Stimulated activated CD8-positive, alpha-beta memory T cell treated with anti-CD3 and anti-CD28 coated beads, Interleukin-15, amount 100 ng/mL, for 1 hour (primary cell): ENCODE measurements around the gene PWWP2B.
A peak's percentile ranks its signal among the peaks of the same experiment; 100 is the strongest.
"Not testable (repeated sequence)": the region's sequence is repeated elsewhere in the genome, so short reads cannot be mapped to it uniquely, and the experiment has no call there.

Source experiments
- DNase-seq: peaks from one replicate; pipeline ENCODE4 v3.0.0-alpha.2; 2020; ENCODE audit warnings: low read depth

Gene PWWP2B

DNA sequence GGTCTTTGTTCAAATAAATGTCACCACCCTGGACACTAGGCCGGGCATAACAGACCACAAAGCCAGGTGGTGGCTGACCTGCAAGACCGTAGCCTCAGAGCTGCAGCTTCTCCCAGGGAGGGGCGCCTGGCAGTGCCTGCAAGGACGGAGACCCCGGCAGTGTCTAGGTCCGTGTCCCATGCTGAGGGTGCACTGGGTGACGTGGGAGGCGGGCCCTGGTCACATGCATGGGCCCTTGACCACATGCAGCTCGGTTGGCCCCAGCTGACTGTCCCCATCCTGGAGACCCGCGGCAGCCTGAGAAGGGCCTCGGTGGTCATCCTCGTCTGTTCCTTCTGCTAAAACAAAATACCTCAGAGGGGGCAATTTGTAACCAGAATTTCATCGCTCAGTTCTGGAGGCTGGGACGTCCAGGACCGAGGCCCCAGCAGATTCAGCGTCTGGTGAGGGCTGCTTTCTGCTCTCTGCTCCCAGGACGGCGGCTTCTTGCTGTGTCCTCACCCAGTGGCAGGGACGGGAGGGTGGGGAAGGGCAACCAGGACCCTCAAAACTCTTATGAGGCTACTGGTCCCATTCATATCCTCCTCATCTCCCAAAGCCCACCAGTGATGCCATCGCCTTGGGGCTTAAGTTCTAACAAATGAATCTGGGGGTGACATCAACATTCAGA lies 36.8 kb downstream of the PWWP2B start:
- no peak for DNase-seq

DNA sequence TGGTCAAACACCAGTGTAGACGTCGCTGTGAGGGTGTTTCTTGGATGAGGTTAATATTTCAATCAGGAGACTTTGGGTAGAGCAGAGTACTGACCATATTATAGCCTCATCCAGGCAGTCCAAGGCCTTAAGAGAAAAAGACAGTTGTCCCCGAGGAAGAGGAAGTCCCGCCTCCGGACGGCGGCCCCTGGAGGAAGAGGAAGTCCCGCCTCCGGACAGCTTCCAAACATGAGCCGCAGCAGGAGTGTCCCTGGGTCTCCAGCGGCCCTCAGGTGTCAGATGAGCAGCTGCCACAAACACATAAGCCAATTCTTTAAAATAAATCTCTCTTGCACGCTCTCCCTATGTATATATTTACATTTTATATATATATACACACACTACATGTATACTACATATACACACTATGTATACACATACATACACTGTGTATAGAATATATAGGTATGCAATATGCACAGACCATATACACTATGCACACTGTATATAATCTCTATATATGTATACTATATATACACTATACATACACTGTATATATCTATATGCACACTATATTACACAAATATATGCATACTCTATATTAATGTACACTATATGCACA lies 37.5 kb downstream of the PWWP2B start:
- DNase-seq = no peak

DNA sequence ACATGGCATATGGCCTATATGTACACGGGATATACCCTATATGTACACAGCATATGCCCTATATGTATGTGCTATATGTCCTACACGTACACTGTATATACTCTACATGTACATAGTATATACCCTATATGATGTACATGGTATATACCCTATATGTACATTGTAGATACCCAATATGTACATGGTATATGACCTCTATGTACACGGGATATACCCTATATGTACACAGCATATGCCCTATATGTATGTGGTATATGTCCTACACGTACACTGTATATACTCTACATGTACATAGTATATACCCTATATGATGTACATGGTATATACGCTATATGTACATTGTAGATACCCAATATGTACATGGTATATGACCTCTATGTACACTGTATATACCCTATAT lies 38.3 kb downstream of the PWWP2B start:
- not testable (repeated sequence) for DNase-seq

DNA sequence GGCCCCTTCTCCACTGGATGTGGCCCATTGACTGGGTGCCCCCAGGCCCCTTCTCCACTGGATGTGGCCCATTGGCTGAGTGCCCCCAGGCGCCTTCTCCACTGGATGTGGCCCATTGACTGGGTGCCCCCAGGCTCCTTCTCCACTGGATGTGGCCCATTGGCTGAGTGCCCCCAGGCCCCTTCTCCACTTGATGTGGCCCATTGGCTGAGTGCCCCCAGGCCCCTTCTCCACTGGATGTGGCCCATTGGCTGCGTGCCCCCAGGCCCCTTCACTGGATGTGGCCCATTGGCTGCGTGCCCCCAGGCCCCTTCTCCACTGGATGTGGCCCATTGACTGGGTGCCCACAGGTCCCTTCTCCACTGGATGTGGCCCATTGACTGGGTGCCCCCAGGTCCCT lies 39.1 kb downstream of the PWWP2B start:
- not testable (repeated sequence) for DNase-seq

DNA sequence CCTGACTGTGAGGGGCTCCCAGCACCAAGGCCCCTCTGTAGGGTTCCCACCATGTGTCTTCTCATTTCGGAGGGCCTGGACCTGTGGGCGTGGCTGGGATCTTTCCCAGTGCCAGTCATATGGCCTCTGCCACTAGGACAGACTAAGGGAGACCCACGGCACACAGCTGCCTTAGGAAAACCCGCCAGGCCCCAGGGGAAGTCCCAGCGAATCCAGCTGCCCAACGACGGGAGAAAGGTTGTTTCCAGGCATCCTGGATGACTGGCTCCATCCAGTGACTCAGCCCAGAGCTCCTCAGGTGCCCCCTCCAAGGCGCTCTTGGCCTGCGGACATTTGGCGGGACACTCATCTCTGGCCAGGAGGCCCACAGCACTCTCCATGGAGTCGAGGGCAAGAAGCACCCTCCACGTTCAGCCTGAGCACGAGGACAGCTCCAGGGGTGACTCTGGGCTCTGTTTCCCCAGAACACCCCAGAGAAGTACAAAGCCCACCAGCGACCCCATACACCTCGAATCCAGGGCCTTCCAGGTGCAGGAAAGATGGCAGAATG lies 39.9 kb downstream of the PWWP2B start:
- DNase-seq = no peak

DNA sequence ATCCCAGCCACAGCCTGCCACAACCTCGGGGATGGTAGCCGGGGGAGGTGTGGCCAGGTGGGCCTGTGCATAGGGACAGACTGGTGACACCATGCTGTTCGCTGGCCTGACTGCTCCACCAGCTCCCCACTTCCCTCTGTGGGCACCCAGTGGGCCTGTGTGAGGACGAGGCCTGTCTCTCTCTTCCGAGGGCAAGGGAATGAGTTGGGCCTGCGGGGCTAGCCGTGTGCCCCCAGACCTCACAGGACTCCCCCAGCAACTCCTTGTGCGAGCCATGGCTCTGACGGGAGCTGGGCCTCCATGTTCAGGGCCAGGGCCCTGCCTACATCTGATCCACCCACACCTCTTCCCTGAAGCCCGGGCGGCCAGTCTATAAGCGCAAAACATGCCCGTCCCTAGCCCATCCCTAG lies 40.5 kb downstream of the PWWP2B start:
- no peak for DNase-seq

DNA sequence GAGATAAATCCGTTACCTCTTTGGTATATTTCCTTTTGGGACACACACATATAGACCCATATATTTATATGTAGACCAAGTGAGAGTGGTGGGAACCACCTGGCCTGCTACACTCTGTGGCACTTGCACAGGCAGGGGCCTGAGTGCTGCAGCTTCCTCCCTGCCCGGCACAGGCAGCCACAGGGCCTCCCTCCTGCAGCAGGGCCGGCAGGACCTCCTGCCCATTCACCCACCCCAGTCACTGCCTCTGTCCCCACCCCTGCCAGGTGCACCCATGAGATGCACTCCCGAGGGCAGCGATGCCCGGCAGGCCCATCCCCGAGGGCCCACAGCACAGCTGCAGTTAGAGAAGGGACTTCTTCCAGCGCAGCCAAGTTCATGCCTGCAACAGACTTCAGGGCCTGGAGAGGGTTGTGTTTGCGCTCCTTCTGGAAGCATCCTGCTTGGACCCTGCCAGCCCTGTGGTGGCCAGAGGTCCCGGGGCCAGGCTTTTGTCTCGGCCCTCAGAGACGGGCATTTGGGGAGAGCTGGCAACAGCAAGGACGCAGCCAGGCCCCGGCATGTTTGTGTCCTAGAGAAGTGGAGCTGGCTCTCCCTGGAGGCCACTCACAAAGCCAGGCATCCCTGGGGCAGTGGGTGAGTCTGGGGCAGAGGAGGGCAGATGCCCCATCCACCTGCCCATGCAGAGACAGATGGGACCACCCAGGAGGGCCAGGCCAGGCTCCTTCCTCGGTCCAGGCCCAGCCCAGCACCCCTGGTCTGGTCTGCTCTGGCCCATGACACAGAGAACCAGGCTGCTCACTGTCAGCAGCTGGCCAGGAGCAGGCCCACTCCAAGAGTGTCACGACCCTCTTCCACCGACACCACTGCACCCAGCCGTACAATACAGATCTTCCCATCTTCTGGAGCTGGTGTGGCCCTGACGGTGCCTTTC lies 41.4 kb downstream of the PWWP2B start:
- no peak for DNase-seq

DNA sequence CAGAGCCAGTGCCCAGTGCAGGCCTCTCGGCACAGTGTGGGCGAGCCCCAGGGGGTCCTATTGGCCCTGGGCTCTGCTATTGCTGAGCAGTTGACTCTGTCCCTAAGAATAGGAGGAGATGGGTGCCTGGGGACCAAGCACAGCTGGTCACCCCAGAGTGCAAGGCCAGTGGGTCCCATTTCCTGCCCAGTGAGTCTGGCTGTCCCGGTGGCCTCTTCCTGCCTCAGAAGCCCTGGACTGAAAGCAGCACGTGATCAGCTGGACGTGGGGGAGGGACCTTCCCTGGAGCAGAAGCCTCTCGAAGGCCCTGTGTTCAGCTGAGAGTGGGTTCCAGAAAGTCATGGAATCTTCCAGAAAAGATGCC lies 42.0 kb downstream of the PWWP2B start:
- no peak for DNase-seq

DNA sequence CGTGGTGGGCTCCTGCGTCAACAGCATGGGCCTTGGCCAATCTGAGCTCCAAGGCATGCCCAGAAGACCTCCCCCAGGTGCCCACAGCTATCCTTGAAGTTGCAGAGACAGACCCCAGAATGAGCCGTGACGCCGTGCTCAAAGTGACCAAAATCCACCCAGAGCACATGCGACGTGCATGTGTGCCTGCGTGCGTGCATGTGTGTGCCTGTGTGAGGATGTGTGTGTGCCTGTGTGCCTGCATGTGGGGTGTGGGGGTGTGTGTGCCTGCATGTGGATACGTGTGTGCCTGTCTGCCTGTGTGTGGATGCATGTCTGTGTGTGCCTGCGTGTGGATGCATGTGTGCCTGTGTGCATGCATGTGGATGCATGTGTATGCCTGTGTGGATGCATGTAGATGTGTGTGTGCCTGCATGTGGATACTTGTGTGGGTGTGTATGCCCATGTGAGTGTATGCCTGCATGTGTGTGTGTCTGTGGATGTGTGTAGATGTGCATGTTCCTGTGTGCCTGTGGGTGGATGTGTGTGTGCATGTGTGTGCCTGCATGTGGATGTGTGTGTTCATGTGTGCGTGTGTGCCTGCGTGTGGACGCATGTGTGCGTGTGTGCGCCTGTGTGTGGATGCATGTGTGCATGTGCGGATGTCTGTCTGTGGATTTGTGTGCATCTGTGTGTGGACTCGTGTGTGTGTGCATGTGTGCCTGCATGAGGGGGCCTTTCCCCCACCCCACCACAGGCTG lies 42.6 kb downstream of the PWWP2B start:
- DNase-seq = no peak

DNA sequence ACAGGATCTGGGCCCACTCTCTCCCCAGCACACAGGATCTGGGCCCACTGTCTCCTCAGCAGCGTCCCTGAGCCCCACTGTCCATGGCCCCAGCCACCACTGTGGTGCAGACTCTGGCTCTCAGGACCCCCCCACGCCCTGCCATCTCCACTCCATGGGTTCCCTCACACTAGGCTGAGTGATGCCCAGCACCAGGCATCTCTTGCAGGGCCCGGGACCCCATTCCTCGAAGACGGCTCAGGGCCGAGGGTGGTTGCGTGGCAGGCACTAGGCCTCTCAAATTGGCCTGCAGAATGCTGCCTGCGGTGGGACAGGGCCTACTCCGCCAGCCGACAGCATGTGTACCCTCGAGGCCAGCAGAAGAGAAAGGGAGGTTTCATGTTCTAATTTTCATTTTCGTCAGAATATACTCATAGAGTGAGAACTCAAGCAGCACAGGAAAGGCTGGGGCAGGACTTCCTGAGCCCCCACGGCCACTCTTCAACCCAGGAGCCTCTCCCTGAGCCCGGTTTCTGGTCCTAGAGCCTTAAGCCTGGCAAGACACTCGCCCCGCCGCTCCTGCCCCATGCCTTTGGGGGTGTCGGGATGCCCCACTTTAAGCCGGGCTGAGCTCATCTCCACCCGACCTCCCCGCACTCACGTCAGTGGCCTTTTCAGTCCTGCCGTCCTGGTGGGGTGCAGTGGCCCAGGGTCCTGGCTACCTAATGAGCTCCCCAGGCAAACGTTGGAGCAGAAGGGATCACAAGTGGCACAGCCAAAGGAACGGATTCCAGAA lies 44.0 kb downstream of the PWWP2B start:
- no peak for DNase-seq

DNA sequence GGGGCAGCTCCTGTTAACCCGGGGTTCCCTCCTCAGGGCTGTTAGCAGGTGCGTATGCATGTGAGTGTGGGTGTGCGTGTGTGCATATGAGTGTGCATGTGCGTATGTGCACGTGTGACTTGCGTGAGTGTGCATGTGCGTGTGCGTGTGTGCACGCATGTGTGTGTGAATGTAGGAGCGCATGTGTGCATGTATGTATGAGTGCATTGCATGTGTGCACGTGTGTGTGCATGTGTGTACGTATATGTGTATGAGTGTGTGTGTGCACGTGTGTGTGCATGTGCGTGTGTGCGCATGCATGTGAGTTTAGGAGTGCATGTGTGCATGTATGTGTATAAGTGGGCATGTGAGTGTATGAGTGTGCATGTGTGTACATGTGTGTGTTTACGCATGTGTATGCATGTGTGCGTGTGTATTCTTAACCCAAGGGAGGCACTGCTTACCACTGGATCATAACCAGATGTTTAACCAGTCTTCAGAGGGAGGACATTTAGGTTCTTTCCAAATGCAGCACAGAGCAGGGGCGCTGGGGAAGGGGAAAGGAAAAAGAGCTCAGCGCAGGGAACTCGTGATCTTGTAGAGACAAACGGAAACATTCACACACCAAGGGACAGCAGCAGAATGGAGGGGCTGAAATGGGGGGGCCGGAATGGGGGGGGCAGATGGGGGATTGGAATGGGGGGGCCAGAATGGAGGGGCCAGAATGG lies 45.0 kb downstream of the PWWP2B start:
- no peak for DNase-seq

DNA sequence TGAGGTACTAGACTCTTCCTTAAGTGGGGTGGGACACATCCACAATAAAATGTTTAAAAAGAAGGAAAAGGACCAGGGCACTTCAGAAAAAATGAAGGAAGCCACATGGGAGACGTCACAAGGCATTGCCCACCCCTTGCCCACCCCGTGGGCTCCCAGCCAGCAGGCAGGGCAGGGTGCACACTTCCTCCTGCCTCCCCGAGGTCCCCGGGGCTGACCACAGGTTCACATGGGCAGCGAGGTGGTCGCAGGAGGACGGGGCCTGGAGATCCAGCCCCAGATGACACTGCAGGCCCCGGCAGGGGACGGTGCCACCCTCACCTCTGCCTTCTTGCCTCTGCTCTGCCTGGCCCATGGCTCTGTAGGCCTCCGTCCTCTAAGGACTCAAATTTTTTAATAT lies 45.6 kb downstream of the PWWP2B start:
- DNase-seq = no peak

DNA sequence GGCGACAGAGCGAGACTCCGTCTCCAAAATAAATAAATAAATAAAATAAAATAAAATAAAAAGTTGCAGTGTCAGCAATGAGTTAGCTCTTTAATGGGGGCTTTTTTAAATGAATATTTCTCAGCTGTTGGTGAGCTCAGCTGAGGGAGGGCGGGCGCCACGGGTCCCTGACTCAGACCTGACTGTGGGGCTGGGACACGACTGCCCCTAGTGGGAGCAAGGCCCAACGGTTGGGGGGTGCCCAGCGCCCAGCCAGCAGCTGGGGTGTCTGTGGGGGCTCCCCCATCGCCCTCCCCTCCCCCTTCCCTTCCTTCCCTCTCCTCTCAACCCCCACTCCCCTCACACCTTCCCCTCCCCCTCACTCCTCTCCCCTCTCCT lies 46.6 kb downstream of the PWWP2B start:
- peak; percentile 42 for DNase-seq

DNA sequence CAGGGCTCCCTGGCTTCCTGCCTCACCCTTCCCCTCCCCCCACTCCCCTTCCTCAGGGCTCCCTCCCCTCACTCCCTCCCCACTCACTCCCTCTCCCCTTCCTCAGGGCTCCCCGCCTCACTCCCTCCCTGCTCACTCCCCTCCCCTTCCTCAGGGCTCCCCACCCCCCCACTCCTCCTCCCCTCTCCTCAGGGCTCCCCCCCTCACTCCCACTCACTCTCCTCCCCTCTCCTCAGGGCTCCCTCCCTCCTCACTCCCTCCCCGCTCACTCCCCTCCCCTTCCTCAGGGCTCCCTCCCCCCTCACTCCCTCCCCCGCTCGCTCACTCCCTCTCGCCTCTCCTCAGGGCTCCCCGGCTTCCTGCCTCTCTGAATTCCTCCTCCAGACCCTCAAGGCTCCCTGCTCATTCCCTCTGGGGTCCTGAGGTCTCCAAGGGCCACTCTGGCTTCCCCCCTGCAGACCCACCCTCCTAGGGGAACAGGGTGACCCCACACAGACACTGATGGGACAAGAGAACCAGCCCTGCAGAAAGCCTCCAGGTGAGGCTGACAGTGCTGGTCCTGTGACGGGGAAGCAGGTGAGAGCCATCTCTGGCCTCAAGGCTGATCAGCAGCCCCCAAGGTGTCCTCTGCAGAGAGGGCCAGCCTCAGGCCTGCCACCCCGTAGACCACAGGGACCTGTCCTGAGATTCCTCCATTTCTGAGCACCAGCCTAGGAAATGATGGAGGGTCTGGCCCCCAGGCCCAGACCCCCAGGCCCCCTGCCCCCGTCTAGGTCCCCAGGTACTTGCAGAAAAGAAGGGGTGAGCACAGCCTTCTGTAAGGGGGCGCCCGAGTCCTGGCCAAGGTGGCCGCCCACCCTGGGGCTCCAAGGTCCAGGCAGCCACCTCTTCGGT lies 47.2 kb downstream of the PWWP2B start:
- DNase-seq = no peak

DNA sequence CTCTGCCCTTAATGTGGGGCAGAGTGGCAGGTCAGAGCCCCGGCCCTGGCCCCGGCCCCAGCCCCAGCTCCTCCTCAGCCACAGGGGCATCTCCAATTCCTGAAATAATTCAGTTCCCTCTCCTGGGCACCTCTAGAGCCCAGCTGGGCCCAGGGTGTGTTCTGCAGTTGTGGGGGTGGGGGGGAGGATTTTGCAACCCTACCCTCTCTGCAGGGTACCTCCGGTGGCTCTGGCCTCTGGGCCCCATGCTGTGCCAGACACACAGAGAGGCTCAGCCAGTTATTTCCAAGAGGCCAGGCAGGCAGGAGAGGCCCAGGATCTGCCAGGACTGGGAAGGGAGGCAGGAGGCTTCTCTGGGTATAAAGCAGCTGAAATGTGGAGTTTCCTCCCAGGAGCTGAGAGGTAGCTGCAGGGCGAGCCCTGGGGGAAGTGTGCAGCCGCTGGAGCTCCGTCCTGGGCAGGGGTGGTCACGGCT lies 47.9 kb downstream of the PWWP2B start:
- DNase-seq = no peak

DNA sequence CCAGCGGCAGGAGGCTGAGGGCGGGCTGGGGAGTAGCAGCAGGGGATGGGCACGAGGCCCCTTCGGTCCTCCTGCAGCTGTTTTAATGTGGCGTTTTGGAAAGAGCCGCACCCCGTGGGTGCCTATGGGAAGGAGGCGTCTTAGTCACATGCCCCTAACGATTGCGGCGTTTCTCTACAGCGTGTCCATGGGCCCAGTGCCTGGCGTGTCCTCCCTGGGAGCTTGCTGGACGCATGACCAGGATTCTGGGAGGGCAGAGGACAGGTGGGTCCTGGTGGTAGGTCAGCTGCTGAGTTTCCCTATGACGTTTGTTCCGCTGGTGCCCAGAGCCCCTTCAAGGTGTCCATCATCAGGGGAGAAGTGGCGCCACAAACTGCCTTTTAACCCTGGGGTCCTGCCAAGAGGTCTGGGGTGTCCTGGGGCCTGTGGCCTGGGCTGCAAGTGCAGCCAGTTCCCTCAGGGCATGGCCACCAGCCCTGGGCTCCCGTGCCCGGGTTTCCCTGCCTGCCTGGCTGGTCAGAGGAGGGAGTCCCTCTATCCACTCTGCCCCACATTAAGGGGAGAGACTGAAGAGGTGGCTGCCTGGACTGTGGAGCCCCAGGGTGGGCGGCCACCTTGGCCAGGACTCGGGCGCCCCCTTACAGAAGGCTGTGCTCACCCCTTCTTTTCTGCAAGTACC lies 48.7 kb downstream of the PWWP2B start:
- DNase-seq = no peak

DNA sequence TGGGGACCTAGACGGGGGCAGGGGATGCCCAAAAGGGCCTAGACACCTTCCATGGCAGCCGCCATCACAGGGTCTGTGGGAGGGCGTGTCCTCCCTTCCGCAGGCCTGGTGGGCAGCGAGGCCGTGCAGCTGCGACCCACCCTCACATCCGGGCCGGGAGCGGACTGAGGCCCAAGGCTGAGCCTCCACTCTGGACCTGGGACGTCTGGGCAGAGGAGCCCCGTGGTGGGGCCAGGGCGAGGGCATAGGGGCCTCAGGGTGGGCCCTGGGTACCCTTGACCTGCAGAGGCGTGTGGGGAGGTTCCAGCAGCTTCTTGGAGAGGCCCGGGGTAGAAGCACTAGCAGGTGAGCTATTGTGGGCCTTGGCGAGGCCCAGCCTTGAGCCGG lies 49.2 kb downstream of the PWWP2B start:
- DNase-seq = no peak

DNA sequence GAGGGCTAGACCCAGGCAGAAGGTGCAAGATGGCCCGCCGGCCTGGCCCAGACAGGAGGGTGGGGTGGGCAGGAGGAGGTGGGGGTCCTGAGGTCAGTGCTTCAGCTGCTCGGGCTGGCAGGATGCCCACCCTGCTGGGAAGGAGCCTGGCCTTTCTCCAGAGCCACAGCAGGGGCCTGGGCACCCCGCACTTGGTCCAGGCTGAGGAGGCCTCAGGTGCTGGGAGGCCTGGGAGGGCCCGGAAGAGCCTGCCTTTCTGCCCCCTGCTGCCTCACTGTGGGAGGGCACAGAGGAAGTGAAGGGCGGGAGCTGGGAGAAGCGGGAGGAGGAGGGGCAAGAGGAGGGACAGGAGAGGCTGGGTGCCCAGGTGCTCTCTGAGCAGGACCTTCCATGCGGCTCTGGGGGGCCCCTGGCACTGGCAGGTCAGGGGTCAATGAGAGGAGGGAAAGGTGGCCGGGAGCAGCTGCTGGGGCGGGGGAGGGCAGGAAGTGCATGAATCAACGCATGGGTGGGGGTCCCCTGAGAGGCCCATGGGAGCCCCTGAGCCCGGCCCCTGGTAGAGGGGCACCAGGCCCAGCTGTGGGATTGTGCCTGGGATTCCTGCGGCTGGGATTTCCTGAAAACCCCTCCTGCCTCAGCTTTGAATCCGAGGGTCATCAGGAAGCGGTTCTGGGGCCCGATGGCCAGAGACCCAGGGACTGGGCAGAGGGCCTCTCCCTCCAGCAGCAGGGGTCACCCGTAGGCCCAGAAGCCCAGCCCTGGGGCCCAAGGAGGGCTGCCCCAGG lies 49.9 kb downstream of the PWWP2B start:
- DNase-seq = peak; percentile 32
